Astrocyte (in vitro differentiated cells and primary cell): ENCODE measurements around the gene MPRIP. TPM values are rescaled to one million over a fixed set of nuclear protein-coding genes. Genes with fewer than 3 reads are reported as not detected.

ENCODE experiments used
- DNase-seq: peaks from one replicate; pipeline ENCODE4 v3.0.0-alpha.2; 2010; ENCODE audit warnings: low read depth
- FAIRE-seq: peaks from 2 replicates; lab custom pipeline; 2011; peaks lifted over from hg19 to GRCh38; lab: Jason Lieb, UNC
- H2AFZ ChIP-seq: 2 replicates; pipeline ENCODE4 v1.6.0; 2012; ENCODE audit warnings: low read depth, low read length, inconsistent platforms
- H3K27ac ChIP-seq: 2 replicates; pipeline ENCODE4 v1.5.1; 2011; ENCODE audit warnings: low read depth, low read length, inconsistent platforms
- H3K27me3 ChIP-seq: 2 replicates; pipeline ENCODE4 v1.6.0; 2011; ENCODE audit warnings: low read length, inconsistent platforms; ENCODE audit not compliant: insufficient read depth
- H3K36me3 ChIP-seq: 2 replicates; pipeline ENCODE4 v1.5.1; 2011; ENCODE audit warnings: low read length, inconsistent platforms; ENCODE audit not compliant: insufficient read depth
- H3K4me1 ChIP-seq: 2 replicates; pipeline ENCODE4 v1.5.1; 2011; ENCODE audit warnings: low read length, inconsistent platforms; ENCODE audit not compliant: insufficient read depth
- H3K4me2 ChIP-seq: 2 replicates; pipeline ENCODE4 v1.6.0; 2012; ENCODE audit warnings: low read length, inconsistent platforms
- H3K4me3 ChIP-seq: 2 replicates; pipeline ENCODE4 v1.5.1; 2011; ENCODE audit warnings: low read depth, mild to moderate bottlenecking, low read length, inconsistent platforms; ENCODE audit not compliant: insufficient read depth
- H3K79me2 ChIP-seq: 2 replicates; pipeline ENCODE4 v1.6.0; 2012; ENCODE audit warnings: mild to moderate bottlenecking, low read length, inconsistent platforms; ENCODE audit not compliant: insufficient read depth
- H3K9ac ChIP-seq: 2 replicates; pipeline ENCODE4 v1.6.0; 2012; ENCODE audit warnings: mild to moderate bottlenecking, low read length, inconsistent platforms
- H3K9me3 ChIP-seq: 2 replicates; pipeline ENCODE4 v1.5.1; 2012; ENCODE audit warnings: low read depth, mild to moderate bottlenecking, low read length, inconsistent platforms; ENCODE audit not compliant: insufficient read depth
- H4K20me1 ChIP-seq: 2 replicates; pipeline ENCODE4 v1.6.0; 2012; ENCODE audit warnings: low read length, inconsistent platforms; ENCODE audit not compliant: insufficient read depth
- H3K27ac Mint-ChIP-seq: one replicate; pipeline ENCODE4 v1.8.0; 2021; ENCODE audit warnings: mild to moderate bottlenecking, mixed read lengths; ENCODE audit not compliant: unreplicated experiment
- H3K27me3 Mint-ChIP-seq: one replicate; pipeline ENCODE4 v1.8.0; 2021; ENCODE audit warnings: low read depth, mixed read lengths; ENCODE audit not compliant: unreplicated experiment
- H3K36me3 Mint-ChIP-seq: one replicate; pipeline ENCODE4 v1.8.0; 2021; ENCODE audit warnings: low read depth, mixed read lengths; ENCODE audit not compliant: unreplicated experiment
- H3K4me1 Mint-ChIP-seq: one replicate; pipeline ENCODE4 v1.8.0; 2021; ENCODE audit warnings: low read depth, mixed read lengths; ENCODE audit not compliant: unreplicated experiment
- H3K4me3 Mint-ChIP-seq: one replicate; pipeline ENCODE4 v1.8.0; 2021; ENCODE audit warnings: mild to moderate bottlenecking, moderate library complexity, mixed read lengths; ENCODE audit not compliant: unreplicated experiment
- H3K9me3 Mint-ChIP-seq: one replicate; pipeline ENCODE4 v1.8.0; 2021; ENCODE audit warnings: mild to moderate bottlenecking, mixed read lengths; ENCODE audit not compliant: unreplicated experiment
- EZH2 ChIP-seq: IDR thresholded peaks from 2 replicates; pipeline ENCODE4 v1.6.1; 2012; ENCODE audit warnings: mild to moderate bottlenecking, low read length, inconsistent platforms; ENCODE audit not compliant: insufficient read depth
- total RNA-seq: library from RNA; stranded (reverse); gene quantifications from 2 replicates; pipeline ENCODE4 v1.2.1, GENCODE V29; 2021
- TF ChIP-seq, protein P1 (sequence below): IDR thresholded peaks from 2 replicates; pipeline ENCODE4 v1.5.1; 2011; ENCODE audit warnings: low read depth, mild to moderate bottlenecking, inconsistent platforms, low read length, moderate library complexity; ENCODE audit not compliant: insufficient read depth

Gene MPRIP
- total RNA-seq, 1 donor from 2014 or later, result 176 TPM

DNA sequence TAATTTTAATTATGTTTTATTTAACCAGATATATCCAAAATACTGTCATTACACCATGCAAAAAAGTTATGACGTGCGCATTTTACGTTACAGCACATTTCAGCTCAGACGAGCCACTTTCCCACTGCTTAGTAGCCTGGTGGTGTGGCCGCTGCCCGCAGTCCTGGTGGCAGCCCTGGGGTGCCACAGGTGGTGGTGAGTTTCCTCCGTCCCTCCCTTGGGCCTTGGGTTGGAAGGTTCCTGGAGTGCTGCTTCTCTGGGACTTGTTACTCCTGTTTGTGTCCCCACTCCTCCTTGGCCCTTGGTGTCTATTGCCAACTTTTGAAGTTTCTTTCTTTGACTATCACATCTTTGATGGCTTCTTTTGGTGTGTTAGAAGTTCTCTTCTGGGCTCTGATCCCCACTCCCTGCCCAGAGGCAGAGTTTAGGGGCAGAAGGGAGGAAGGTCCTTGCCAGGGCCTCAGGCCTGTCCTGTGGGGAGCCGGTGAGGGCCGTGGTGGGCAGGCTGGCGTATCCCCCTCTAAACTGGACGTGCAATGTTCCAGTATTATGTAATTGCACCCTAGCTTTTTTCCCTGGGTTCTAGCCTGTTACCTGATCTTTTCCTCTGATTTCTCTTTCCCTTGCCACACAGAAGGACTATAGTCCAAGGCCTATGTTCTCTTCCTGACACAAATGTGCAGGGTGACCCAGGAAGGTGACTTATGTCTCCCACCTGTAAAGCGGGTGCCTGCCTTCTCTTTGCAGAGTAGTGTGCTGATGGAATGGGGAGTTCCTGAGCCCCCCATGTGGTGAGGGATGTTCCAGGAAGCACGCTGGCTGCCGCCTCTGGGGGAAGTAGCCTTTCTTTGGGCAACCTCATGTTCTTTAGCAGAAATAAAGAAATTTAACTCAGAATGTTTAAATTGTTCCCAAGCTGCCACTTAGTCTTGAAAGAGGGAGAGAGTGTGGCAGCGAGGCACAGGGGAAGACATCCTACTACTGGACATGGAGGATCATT, 8.4 kb downstream of the MPRIP start:
- H3K4me1 ChIP-seq, result no peaks in the 10 kb centered on the region
- H2AFZ ChIP-seq, result no peak overlapping the region
- no peaks in the 10 kb centered on the region for H3K27me3 Mint-ChIP-seq
- no peak overlapping the region for H3K4me2 ChIP-seq
- H3K4me1 Mint-ChIP-seq, result peaks cover 24% of the 10 kb centered on the region
- H3K9ac ChIP-seq, result no peak overlapping the region
- H4K20me1 ChIP-seq, result peaks cover 96% of the 10 kb centered on the region
- H3K27ac Mint-ChIP-seq, result no peak overlapping the region
- H3K27me3 ChIP-seq, result no peaks in the 10 kb centered on the region
- FAIRE-seq, result no peak
- no peaks in the 10 kb centered on the region for H3K9me3 Mint-ChIP-seq
- no peak overlapping the region for H3K4me3 ChIP-seq
- DNase-seq, result no peak
- peaks cover 3% of the 10 kb centered on the region for H3K36me3 ChIP-seq
- peaks cover 12% of the 10 kb centered on the region for H3K36me3 Mint-ChIP-seq
- no peak overlapping the region for H3K27ac ChIP-seq
- TF ChIP-seq, protein P1, sequence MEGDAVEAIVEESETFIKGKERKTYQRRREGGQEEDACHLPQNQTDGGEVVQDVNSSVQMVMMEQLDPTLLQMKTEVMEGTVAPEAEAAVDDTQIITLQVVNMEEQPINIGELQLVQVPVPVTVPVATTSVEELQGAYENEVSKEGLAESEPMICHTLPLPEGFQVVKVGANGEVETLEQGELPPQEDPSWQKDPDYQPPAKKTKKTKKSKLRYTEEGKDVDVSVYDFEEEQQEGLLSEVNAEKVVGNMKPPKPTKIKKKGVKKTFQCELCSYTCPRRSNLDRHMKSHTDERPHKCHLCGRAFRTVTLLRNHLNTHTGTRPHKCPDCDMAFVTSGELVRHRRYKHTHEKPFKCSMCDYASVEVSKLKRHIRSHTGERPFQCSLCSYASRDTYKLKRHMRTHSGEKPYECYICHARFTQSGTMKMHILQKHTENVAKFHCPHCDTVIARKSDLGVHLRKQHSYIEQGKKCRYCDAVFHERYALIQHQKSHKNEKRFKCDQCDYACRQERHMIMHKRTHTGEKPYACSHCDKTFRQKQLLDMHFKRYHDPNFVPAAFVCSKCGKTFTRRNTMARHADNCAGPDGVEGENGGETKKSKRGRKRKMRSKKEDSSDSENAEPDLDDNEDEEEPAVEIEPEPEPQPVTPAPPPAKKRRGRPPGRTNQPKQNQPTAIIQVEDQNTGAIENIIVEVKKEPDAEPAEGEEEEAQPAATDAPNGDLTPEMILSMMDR, result no peak
- no peak for TF ChIP-seq EZH2
- peaks cover 98% of the 10 kb centered on the region for H3K79me2 ChIP-seq
- H3K4me3 Mint-ChIP-seq, result no peak overlapping the region
- no peaks in the 10 kb centered on the region for H3K9me3 ChIP-seq

DNA sequence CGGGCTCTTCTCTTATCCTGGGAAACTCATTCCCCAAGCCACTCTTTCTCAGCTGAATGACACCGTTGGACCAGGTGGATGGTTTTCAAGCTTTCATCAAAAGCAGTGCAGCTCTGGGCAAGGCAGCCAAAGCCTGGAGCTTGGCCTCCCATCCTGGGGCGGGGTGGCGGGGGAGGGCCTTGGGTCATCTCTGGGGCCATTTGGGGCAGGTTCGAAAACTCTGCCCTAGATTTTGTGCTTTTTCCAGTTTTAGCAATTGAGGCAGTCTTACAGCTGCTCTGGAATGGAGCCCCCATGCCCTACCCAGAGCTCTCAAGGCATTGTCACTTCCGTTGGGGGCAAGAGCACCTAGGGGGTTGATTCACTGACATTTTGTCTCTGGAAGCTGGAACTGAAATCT, 9.1 kb downstream of the MPRIP start:
- Histone ChIP-seq H3K9me3 (no peaks in the 10 kb centered on the region), H3K4me3 (no peak overlapping the region), H3K9ac (no peak overlapping the region), H3K4me1 (peaks cover 4% of the 10 kb centered on the region), H3K36me3 (peaks cover 3% of the 10 kb centered on the region), H4K20me1 (peaks cover 96% of the 10 kb centered on the region), H3K79me2 (peaks cover 98% of the 10 kb centered on the region), H3K4me2 (no peak overlapping the region), H3K27ac (no peak overlapping the region), H3K27me3 (no peaks in the 10 kb centered on the region), H2AFZ (no peak overlapping the region)
- H3K27ac Mint-ChIP-seq, result no peak overlapping the region
- H3K36me3 Mint-ChIP-seq, result peaks cover 10% of the 10 kb centered on the region
- H3K9me3 Mint-ChIP-seq, result no peaks in the 10 kb centered on the region
- no peaks in the 10 kb centered on the region for H3K27me3 Mint-ChIP-seq
- FAIRE-seq, result no peak
- peaks cover 23% of the 10 kb centered on the region for H3K4me1 Mint-ChIP-seq
- TF ChIP-seq, protein P1, result no peak
- no peak for TF ChIP-seq EZH2
- no peak overlapping the region for H3K4me3 Mint-ChIP-seq
- DNase-seq, result no peak
